ENCODE measurements around the gene CLIC2.

Gene CLIC2

DNA sequence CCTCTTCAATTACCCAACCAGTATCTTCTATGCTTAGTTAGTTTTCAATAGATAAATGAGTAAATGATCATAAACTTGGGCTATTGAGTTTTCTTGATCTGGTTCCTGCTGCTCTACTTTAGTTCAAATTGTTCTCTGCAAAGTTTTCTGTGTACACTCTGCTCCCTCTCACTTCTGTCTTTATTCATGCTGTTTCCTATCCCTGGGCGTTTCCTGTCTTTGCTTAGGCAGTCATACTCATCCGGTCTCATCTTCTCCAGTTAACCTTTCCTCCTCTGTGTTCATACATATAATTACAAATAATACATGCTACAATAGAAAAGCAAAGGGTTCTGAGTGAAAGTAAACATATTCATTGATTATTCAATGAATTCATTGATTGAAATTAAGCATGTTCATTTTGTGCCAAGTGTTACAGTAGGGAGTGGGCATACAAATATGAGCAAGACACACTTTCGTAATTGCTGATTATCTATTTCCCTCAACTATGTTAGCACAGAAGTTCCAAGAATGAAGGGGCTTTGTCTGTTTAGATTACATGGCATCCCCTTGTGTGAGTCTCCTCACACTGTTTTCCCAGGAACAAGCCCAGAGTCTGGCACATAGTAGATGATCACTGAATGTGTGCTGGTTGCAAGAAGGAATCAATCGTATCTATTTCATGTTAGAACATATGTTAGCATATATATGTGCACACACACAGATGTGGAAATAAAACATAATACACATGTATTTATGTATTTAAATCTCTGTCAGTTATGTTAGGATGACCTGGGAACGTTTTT is 71.3 kb downstream of the CLIC2 start:
- peak; percentile 25 for DNase-seq

DNA sequence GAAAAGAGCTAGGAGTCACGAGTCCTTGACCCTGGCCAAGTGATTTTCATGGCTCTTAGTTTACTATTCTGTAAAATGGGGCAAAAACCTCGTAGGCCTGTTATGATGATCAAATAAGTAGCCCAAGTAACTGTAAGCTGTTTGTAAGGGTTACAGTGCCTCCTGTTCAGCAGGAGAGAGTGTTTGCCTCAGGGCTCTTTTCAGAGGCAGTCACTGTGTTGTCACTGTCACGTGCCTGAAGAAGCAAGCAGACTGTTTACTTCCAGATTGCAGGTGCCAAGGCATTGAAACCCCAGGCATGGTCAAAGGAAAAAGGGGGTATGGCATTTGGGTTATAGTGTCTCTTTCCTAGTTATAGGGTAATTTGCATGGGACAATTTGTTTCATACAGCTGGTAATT is 74.7 kb downstream of the CLIC2 start:
- no peak for DNase-seq

DNA sequence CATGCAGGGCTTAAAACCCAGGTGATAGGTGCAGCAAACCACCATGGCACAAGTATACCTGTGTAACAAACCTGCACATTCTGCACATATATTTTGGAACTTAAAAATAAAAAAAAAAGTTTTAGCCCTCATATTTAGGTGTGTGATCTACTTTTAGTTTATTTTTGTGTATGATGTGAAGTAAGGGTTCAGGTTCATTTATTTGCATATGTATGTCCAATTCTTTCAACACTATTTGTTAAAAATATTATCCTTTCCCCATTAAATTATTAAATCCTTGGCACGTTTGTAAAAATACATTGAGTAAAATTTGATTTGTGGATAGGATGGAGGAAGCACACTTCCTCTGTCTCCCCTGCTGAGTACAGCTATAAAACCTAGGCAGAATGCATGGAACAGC is 83.0 kb downstream of the CLIC2 start:
- no peak for DNase-seq

DNA sequence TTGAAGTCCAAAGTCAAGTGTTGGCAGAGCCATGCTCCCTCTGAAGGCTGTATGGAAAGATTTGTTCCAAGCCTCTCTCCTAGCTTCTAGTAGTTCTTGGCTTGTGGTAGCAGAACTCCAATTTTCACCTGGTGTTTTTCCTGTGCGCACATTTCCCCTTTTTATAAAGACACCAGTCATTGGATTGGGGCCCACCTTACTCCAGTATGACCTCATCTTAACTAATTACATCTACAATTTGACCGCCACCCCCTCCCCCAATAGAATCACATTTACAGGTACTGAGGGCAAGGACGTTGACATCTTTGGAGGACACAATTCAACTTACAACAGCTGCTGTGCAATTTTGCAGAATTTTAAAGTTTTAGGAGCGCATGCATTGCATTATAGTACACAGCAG is 86.9 kb downstream of the CLIC2 start:
- no peak for DNase-seq

GRCh38 chrX:155246748-155247147 is 87.7 kb downstream of the CLIC2 start:
- DNase-seq = no peak

GRCh38 chrX:155242300-155242699 is 92.1 kb downstream of the CLIC2 start:
- DNase-seq = no peak

DNA sequence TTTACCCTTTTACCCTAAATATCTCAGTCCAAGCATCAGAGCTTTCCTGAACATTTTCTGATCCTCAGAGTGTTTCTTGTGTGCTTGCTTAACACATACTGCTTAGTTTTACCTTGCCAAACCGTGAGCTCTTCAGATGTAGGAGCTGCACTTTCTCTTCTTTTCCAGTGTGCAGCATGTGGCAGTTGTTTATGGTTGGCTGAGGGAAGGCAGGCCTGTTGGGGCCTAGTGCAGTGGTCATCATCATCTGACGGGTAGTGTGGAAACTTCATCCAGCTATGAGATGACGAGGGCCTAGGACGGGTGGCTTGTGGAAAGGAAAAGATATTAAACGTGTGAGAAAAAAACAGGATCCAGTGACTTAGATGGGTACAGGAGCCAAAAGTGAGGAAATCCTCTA is 96.7 kb downstream of the CLIC2 start:
- no peak for DNase-seq

GRCh38 chrX:155235891-155236290 is 98.5 kb downstream of the CLIC2 start:
- no peak for DNase-seq

GRCh38 chrX:155231163-155231562 is 103.3 kb downstream of the CLIC2 start:
- DNase-seq = no peak

Measured in central memory CD4-positive, alpha-beta T cell (primary cell).